DMS114 treated with DMSO at 0.1 percent for 48 hours (cell line): ENCODE data around the gene MAML3.

Experiments used
- DNase-seq: peaks from one replicate; lab custom pipeline; 2025; ENCODE audit not compliant: unreplicated experiment; lab: John Stamatoyannopoulos, UW

Gene MAML3

DNA sequence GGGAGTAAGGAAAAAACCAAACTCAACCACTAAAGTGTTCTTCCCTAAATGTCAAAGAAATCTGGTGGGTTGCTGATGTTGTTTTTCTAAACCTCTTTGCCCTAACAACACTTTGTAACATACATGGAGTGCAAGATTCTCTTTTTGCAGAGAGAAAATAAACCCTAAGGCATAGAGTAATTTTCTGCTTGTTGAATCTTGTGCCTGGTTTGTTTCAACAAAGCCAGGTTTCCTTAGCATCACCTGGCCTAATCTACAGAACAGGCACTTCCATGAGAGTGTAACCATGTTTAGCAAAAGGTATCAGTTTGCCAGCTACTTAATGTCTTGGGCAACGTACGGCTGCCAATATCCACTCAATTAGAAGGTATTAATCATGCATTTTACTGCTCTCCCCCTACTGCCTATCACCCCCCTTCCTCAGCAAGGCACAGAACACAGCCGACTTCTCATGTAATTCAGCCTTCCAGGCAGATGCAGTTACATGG is 219.2 kb downstream of the MAML3 start:
- no peak for DNase-seq

DNA sequence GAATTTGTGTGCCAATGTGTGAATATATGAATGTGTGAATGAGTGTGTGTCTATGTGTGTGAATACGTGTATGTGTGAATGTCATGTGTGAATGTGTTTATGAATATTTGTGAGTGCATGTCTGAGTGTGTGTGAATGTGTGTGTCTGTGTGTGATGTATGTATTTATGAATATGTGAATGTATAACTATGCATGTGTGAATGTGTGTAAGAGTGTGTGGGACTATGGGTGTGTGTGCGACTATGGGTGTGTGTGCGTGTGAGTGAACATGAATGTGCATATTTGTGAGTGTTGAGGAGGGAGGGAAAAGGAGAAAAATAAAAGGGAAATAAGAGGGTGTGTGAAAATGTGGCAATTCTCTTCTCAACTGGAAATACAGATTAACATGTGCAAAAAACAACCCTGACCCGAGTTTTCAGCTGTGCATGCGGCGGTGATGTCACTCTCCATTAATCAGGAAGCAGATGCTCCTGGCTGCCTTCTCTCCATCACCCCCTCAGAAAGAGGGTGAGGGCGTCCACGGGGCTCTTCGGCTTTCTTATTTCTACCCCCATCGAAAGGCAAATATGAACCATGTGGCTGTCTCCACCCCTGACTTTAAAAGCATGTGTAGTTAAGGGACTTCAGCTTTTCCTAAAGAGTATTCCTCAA is 219.8 kb downstream of the MAML3 start:
- DNase-seq, result no peak

DNA sequence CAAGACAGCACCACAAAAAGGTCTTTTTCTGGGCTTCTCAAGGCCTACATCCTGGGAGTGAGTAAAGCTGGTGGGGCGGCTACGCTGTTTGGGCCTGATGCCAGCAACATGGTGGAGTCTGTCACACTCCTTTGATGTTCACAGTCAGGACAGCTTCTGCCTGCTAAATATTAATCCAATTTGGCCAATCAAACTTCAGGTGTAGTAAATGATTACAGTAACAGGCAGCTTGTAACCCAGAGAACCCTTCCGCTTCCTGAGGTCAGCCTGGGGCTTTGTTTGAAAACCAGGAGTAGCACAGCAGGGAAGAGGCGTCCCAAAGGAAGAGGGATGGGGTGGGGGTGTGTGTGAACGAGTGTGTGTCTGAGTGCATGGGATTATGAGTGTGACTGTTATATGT is 220.4 kb downstream of the MAML3 start:
- DNase-seq, result no peak

DNA sequence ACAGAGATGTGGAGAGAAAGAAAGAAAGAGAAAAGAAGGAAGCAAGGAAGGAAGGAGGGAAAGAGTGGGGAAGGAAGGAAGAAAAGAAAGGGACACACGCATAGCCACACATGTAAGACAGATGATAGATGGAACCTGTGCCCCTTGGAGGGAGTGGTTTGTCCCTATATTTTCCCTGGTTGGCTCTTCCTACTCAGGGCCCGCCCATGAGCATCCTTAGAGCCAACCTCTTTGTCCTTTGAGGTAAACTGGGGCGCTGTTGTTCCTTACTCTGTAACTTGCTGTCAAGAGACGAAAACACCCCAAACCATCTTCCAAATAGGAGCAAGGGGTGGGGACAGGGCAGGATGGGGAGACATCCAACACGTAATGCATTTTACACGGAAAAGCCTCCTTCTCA is 220.9 kb downstream of the MAML3 start:
- no peak for DNase-seq

DNA sequence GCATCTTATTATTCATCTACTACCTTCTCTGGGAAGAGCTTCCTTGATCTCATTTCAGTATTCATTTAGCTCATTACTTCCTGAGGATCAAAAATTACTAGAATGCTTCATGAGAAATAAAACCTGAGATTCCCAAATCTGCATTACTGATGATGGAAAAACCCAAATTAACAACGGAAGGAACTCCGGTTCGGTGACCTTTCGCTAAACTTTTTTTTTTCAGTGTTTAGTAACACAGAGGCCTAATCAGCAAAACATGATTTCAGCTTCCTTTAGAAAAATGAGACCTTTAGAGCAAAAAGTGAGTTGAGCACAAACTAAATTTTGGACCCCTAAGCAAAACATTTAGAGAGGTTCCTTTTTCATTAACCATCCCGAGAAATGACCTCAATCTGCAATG is 229.2 kb downstream of the MAML3 start:
- no peak for DNase-seq

DNA sequence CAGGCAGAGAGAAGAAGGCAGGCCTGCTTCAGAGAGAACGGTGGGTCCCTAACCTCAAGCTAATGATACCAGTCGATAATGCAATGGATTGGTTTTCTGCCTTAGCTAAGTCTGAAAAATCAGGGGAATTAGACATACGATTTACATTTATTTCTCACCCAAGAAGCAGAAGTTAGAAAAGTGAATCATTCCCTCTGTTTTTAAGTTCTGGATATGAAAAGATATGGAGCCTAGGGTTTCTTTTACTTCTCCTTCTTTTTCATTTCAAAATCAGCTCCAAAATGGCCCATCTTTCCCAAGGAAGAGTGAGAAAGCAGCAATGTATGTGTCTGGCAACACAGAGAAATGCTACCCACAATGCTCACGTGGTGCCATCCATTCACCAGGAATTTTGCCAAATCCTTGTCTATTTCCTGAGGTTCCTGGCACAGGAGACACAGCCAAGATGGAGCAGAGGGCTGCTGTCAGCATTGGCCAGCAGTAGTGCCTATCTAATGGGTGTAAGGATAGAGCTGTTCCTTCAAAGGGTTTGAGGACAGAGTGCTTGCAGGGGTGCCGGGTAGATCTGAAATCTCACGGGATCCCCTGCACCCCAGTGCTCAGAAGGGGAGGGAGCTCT is 231.5 kb downstream of the MAML3 start:
- no peak for DNase-seq

DNA sequence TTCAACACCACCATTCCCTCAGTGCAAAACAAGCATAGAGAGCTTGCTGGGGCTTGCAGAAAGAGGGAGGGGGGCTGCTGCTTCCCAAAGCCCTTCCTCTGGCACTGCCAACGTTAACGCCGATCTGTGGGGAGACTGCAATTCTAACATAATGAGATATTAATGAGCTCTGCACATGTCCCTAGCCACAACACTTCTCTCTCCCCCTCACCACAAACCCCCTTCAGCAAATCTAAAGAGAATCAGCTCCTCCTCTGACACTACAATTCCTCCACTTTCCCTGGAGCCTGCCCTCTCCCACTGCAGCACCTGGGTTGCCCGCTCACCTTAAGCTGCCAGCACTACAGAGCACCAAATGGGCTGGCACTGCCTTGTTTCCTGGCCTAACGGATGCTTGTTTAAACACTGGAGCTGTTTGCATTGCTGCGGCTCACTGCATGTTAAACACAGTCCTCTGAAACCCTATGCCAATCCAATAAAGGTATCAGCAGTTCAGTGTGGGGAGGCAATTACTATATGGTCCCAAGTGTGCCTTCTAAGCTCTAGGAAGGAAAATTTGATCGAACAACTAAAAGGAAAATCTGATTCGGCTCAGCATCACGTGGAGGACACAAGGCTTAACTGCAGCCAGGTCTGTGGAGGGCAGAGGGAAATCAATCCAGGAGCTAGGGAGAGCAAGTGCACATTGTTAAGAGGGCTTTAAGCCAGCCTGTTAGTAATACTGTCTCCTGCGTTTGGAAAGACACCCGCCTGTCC is 232.4 kb downstream of the MAML3 start:
- no peak for DNase-seq

DNA sequence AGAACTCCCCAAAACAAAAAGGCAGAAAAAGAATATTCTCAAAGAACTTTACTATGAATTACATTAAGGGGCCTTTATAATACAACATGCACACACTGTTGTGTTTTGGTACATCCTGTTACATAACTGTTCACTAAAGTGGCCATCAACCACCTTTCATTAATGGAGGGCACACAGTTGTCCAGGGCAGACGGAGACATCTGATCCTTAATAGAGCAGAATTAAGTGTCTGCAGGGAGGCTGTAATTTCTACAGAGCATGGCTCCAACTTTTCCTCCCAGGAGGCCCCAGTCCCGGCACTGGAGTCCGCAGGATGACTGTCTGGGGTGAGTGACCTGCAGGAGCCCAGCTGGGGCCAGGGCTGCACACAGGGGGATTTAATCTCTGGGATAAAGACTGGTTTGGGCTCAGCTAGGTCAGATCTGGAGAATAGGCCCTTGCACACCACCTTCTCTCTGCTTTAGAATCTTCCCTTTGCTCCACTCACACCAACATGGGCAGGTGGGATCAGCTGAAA is 233.4 kb downstream of the MAML3 start:
- no peak for DNase-seq

DNA sequence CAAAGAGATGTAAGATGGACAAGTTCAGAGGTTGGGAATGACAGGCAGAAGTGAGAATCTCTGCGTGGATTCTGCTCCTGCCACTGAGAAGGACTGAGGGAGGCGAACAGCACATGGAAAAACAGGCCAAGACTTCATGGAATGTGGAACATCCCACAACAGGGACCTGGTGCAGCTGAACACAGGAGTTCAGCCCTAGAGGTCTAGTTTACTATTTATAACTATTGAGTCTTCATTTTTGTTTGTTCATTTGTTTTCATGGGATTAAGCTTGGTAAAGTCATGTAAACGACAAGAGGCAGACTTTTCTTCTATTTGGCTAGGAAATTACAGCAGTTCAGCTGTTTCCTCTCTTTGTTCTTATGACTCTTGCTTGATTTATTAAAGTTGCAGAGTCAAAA is 234.5 kb downstream of the MAML3 start:
- no peak for DNase-seq

DNA sequence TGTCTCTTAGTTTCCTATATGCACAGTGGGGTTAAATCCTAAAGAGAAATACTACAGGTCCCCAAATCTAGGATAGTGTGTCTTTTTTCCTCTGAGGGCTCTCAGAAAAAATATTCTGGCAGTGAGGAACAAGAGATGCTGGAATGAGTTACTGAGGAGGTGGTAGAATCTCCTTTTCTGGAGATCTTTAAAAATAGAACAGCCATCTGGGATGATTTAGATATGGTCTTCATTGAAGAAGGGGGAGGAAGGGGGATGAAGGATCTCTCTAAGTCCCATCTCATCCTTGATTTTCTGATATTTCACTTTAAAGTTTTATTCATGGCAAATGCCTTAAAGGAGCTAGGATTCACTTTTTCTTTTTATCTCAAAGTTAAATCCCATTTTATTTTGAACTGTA is 235.0 kb downstream of the MAML3 start:
- DNase-seq, result no peak

DNA sequence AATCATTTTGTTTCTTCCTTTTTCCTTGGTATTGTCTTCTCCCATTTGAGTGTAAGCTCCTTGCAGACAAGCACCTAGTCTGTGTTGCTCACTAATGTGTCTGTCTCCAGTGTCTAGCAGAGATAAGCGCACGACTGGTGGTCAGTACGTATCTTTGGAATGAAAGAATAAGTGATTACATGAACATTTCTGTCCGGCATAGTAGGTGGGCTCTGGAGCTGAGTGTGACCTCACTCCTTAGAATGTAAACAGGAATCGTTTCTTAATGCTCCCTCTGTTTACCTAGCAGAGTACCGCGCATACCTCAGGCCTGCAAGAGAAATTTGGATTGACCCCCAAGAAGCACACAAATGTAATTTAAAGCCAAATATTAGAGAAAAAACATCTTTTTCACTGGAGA is 235.4 kb downstream of the MAML3 start:
- no peak for DNase-seq

DNA sequence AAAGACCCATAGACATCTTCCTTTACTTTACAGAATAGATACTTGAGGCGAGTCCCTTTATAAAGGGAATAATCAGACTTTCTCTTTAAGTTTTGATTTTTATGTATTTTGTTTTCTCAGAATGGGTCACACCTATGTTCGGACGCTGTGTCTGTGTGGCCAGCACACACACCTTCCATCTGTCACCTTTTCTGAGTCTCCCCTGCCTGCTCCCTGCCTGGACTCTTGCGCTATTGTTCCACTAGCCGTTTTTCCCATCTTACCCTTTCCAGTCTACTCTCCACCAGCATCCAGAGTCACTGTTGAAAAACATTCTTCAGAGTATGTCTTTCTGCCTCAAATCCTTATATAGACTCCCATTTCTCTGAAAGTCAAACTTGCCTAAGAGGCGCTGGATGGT is 236.1 kb downstream of the MAML3 start:
- DNase-seq, result no peak

DNA sequence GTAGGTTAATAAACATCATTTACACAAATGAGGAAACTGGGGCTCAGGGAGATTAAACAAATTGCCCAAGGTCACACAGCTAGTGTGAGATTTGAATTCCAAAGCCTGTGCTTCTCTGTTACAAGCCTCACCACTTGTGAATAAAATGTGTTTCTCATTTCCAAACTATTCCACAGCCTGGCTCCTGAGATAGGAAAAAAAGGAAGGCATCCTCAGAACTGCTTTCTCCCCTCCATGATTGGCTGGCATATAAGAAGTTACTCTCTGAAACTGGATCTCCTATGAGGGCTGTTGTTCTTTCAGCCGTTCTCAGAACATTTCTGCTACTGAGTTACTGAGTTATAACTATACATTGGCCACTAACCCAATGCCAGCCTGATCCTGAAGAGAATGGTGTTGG is 237.9 kb downstream of the MAML3 start:
- no peak for DNase-seq

DNA sequence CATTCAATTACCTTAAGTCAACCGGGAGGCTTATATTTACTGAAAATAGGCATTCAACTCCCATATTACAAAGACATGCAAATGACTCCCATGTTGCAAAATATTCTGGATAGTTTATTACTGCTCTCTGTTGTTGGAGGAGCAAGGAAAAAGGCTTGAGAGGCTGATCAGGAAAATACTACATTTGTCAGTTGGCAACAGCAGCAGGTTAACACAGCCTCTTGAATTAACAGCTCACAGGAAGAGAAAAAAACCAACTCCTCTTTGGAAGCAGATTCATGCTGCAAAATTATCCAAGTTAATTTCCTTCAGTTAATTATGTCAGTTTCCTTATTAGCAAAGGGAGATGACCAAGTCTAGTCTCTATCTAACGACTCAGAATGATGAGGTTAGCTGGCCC is 238.9 kb downstream of the MAML3 start:
- DNase-seq, result no peak

DNA sequence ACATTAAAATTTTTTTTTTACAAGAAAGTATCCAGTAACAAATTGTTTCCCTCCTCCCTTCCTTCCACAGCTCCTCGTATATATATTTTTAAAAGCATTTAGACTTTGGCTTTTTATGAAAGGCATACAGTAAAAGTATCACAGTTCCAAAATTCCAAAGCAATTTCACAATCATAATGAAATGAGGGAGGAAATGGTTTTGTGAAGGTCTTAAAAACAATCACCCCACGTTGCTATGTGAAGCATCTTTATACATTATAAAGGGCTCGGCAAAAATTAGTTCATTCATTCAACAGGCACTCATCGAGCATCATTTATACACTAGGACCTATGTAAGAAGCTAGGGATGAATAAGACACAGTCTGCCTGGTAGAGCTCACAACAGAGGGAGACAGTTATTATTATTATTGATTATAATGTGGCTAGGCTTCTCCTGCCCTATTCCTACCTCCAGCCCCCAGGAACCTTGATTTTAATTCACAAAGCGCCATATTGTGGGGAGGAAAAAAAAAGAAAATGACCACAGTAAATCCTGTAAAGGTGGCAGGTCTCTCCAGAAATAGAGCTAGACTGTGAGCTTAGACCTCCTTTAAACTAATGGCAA is 239.9 kb downstream of the MAML3 start:
- DNase-seq, result no peak

DNA sequence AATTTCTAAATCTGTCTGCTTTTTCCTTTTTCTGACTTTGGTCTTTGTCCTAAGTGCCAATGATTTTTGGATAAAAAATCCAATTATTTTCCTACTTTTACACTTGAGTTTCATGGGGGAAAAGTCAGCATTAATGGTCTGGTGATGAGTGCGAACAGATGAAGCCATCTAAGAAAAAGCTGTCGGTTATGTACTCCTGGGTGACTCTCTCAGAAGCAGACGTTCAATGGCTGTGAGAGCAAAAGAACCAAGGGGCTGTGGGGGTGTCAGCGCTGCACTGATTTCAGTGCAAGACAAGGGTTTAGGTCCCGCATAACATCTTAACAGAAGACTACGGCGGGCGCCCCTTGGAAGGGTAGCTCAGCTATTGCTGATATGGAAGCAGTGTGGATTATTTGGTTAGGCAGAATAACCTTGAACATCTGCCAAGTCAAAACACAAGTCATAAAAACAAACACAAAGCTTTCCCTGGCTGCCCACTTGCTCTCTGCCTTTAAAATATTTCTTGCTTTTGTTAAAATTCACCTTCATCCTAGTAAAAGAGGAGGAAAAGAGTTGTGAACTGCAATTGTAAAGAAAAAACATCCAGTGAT is 240.5 kb downstream of the MAML3 start:
- DNase-seq, result no peak

DNA sequence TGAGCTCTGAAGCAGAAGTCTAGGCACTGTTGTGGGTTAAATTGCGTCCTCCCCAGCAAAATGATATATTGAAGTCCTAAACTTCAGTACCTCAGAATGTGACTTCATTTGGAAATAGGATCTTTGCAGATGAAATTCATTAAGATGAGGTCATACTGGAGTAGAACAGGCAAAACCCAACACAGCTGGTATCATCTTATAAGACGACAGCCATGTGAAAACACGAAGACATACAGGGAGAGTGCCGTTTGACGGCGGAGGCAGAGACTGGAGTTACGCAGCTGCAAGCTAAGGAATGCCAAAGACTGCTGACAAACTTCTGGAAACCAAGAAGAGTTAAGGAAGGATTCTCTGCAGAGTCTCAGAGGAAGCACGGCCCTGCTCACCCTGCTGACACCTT is 241.5 kb downstream of the MAML3 start:
- DNase-seq, result no peak

DNA sequence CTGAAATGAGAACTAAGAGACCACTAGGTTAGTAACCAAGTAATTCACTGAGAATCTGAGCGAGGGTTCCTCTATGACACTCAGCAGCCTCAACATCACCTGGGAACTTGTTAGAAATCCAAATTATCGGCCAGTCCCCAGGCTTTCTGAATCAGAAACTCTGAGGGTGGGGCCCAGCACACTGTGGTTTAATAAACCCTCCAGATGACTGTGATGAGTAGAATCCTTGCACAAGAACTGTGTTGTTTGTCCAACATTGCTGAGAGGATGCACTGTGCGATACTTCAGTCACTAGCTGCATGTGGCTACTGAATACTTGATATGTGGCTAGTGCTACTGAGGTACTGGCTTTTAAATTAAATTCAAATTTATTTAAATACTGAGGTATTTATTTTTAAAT is 243.9 kb downstream of the MAML3 start:
- no peak for DNase-seq

DNA sequence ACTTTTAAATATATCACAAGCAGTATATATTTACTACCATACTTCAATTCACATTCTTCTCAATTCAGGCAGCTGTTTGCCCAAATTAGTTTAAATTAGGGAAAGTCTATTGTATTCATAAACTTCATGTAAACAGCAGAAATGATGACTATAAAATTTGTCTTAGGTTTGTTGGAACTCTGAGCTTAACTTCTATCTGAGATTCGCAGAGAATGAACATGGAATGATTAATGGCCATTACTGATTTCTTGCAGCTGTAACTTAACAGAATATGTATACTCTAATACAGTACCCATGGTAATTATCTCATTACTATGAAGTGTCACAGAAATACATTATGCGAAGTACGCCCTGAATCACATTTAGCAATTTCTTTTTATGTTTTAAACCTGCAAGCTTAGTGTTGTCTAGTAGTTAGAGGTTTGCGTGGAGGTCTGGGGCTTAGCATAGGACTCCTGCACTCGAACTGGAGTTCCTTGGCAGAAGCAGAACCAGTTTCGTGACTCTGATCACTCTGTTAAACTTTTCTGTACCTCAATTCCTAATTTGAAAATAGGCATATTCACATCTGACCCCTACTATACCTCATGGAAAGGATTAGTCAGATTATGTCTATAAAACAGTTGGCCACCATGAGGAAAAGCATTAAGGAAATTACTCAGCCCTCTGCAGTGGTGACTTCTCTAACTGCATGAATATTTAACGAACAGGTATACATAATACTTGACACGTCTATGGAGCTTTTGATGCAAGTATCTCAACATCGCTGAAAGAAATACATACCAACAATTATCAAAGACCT is 245.1 kb downstream of the MAML3 start:
- no peak for DNase-seq

DNA sequence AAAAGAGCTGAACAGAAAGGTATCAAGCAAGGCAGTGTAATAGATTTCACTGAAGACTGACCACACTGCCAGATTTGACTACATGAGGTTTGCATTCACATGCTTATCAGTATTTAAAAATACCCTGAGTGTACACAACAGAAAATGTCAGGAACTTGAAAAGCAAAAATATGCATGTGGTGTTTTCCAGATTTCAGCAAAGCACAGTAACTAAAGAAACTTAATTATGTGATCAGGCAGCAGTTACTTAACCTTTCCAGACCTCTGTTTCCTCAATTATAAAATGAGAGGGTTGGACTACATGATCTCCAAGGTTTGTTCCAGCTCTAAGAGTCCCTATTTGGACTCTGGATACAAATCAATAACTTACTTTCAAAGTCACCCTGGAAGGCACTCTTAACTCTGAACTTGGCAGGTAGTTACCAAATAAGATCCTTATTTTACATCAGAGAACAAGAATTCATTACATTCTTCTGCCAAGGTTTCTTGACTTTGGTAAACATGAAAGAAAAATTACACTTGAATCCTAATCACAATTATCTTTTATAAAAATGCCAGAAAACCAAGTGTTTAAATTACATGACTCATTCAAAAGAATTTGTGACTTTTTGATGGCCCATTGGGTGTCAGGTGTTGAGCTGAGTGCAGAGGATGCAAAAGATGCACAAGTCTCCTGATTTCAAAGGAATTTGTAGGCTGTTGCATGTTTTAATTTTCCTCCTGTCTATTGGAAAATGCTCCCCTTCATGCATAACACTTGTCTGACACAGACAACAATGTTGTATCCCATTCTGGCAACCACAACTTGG is 246.8 kb downstream of the MAML3 start:
- no peak for DNase-seq
